MG63 (cell line): ENCODE data around the gene GPR142. TPM values are rescaled to one million over a fixed set of nuclear protein-coding genes. Genes with fewer than 3 reads are reported as not detected.
A peak's percentile ranks its signal among the peaks of the same experiment; 100 is the strongest.
"Not testable (repeated sequence)": the region's sequence is repeated elsewhere in the genome, so short reads cannot be mapped to it uniquely, and the experiment has no call there.

ENCODE experiments used
- DNase-seq: peaks from one replicate; pipeline ENCODE4 v3.0.0-alpha.2; 2020
- H3K27me3 ChIP-seq: fragments of 250-450 bp; sonication (Bioruptor Pico); 2 replicates; pipeline ENCODE4 v1.5.1; 2020; ENCODE audit warnings: mild to moderate bottlenecking, moderate library complexity
- H3K36me3 ChIP-seq: fragments of 250-450 bp; sonication (Bioruptor Pico); 2 replicates; pipeline ENCODE4 v1.5.1; 2020; ENCODE audit warnings: mild to moderate bottlenecking, moderate library complexity
- H3K4me3 ChIP-seq: fragments of 250-450 bp; sonication (Bioruptor Pico); 2 replicates; pipeline ENCODE4 v1.5.1; 2020; ENCODE audit warnings: mild to moderate bottlenecking, moderate library complexity
- H3K9me3 ChIP-seq: fragments of 250-450 bp; sonication (Bioruptor Pico); 2 replicates; pipeline ENCODE4 v1.5.1; 2020; ENCODE audit warnings: mild to moderate bottlenecking, moderate library complexity
- total RNA-seq: library from RNA; depleted of rRNA; stranded (reverse); fragments of >200 nt; shearing (Covaris generic); gene quantifications from 2 replicates; pipeline ENCODE4 v1.2.3, GENCODE V29; 2014; ENCODE audit warnings: low replicate concordance

Gene GPR142
- total RNA-seq, 1 experiment from 2014 or later, result not detected

DNA sequence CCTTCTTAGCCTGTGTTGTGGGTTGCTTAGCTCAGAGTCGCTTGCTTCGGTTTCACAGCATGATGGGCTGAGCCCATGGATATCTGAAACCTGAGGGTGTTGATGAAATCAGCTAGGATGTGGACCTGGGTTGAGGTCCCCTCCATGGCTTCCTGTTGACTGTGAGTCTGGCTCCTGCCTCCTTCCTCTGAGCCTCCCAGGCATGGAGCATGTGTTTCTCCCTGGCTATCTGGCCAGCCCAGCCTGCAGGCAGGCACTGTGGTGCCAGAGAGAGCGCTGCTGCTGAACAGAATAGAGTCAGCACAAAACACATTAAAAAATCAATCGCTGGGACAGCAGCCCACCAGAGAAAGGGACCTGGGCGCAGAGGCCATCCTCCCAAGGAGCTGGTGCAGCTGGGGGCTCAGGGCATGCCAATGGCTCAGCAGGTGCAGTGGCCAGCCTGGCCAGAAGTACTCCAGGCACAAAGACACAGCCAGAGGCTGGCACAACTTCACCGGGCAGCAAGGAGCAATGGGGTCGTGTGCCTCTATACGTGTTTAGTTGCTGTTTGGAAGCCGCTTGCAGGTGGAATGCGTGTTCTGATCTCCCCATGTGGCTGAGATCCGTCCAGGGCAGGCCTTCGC lies 36.3 kb downstream of the GPR142 start:
- H3K27me3 ChIP-seq, result no peaks in the 10 kb centered on the region
- H3K9me3 ChIP-seq, result no peaks in the 10 kb centered on the region
- H3K36me3 ChIP-seq, result no peaks in the 10 kb centered on the region
- H3K4me3 ChIP-seq, result no peak overlapping the region
- no peak for DNase-seq

DNA sequence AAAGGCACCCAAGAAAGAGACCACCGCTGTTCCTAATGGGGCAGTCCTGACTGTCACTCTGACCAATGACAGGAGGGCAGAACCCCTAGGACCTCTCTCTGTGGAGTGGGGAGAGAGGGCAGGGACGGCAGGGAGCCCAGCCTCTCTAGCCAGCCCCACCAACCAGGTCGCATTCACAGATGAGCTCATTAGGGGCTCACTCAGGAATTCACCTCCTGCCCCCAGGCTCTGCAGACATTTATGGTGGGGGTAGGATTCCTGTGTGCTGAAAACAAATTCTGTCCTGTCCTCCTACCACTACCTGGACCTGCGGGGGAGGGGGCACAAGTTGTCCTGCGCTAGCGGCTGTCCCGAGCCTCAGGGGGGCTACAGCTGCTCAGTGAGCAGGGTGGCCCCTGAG lies 36.9 kb downstream of the GPR142 start:
- no peaks in the 10 kb centered on the region for H3K9me3 ChIP-seq
- no peak for DNase-seq
- H3K36me3 ChIP-seq, result no peaks in the 10 kb centered on the region
- H3K4me3 ChIP-seq, result no peak overlapping the region
- no peaks in the 10 kb centered on the region for H3K27me3 ChIP-seq

DNA sequence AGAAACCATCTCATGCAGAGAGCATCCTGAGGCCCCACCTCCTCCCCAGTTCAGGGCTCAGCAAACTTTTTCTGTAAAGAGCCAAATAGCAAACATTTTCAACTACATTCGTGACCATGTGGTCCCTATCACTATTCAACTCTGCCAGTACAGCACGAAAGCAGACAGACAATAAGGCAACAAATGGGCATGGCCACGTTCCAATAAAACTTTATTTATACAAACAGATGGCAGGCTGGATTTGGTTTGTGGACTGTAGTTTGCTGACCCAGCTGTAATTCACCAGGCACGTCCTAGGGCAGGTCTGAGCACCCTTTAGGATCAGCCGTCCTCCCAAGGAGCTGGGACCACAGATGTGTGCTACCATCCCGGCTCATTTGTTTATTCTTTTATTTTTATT lies 37.5 kb downstream of the GPR142 start:
- no peaks in the 10 kb centered on the region for H3K36me3 ChIP-seq

DNA sequence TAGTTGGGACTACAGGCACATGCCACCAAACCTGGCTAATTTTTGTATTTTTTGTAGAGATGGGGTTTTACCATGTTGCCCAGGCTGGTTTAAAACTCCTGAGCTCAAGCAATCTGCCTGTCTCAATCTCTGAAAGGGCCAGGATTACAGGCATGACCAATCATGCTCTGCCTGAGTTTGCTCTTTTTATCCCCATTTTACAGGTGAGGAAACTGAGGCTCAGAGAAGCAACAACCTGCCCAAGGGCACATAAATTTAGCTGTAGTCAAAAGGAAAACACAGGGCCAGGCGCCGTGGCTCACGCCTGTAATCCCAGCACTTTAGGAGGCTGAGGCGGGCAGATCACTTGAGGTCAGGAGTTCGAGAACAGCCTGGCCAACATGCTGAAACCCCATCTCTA lies 38.0 kb downstream of the GPR142 start:
- not testable (repeated sequence) for H3K27me3 ChIP-seq, DNase-seq, H3K9me3 ChIP-seq

More for the DNA sequence above, 37.5 kb downstream of the GPR142 start:
- no peaks in the 10 kb centered on the region for H3K9me3 ChIP-seq
- H3K4me3 ChIP-seq, result no peak overlapping the region
- H3K27me3 ChIP-seq, result no peaks in the 10 kb centered on the region
- DNase-seq, result no peak

DNA sequence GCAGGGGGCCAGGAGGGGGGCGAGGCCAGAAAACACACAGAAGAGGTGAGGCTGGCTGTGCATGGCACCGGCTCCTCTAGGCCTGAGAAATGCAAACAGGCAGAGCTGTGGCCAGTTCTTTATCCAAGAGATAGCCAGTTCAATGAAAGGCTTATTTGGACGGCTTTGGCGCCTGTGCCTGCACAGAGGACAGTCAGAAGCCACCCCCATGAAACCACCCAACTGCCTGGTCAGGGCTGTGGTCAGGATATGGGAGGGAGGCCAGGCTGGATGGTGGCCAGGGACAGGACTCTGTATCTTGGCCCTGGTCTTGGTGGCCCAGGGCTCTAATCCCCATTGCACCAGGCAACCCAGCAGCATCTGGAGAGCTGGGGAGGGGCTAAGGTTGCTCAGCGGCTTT lies 40.1 kb downstream of the GPR142 start:
- Histone ChIP-seq H3K27me3 (no peaks in the 10 kb centered on the region), H3K9me3 (no peaks in the 10 kb centered on the region)
- DNase-seq, result peak; percentile 44

More for the DNA sequence above, 38.0 kb downstream of the GPR142 start:
- not testable (repeated sequence) for H3K4me3 ChIP-seq, H3K36me3 ChIP-seq

DNA sequence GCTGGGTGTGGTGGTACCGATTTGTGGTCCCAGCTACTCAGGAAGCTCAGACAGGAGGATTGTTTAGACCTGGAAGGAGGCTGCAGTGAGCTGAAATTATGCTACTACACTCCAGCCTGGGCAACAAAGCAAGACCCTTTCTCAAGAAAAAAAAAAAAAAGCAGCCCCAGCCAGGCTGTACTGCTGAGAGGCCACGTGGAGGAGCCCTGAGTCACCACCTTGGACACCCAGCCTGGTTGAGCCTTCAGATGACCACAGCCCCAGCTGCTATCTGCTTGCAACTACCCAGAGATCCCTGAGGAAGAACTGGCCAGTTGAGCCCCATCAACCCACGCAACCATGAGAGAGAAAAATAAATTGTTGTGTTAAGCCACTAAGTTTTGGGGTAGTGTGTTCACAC lies 41.0 kb downstream of the GPR142 start:
- DNase-seq, result peak; percentile 75
- H3K27me3 ChIP-seq, result no peaks in the 10 kb centered on the region
- H3K36me3 ChIP-seq, result no peaks in the 10 kb centered on the region
- H3K9me3 ChIP-seq, result no peaks in the 10 kb centered on the region
- H3K4me3 ChIP-seq, result no peak overlapping the region

More for the DNA sequence above, 40.1 kb downstream of the GPR142 start:
- Histone ChIP-seq H3K36me3 (no peaks in the 10 kb centered on the region), H3K4me3 (no peak overlapping the region)

DNA sequence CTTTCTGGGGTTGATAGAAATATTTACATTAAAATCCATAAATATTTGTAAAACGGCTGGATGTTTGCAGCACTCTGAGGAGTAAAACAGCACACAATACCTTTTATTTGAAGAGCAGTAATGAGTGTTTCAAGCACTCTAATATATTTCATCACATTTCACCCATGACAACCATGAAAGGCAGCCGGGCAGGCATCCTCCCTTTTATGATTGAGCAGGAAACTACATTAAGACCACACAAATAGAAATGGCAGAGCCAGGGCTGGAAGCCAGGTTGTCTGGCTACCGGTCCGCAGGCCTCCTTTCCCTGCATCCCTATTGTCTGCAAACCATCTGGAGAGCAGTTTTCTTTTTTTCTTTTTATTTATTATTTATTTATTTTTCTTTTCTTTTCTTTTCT lies 41.5 kb downstream of the GPR142 start:
- no peaks in the 10 kb centered on the region for H3K27me3 ChIP-seq
- H3K9me3 ChIP-seq, result no peaks in the 10 kb centered on the region
- no peaks in the 10 kb centered on the region for H3K36me3 ChIP-seq
- DNase-seq, result no peak
- H3K4me3 ChIP-seq, result no peak overlapping the region

DNA sequence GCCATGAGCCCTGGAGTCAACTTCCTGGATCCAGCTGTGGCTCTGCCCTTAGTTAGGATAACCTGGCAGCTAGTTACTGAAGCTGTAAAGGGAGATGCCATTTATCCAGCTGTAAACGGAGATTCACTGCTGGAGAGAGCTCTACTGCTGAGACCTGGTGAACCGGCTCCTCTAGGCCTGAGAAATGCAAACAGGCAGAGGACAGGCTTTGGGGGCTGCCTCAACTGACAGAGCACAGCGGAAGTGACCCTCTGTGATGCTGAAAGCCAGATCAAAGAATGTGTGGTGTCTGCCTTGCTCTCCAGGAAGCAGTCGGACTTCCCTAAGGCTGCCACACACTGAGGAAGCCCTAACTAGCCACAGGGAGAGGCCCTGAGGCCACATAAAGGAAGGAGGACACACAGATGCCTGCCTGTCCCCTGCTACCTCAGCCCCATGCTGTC lies 42.7 kb downstream of the GPR142 start:
- H3K4me3 ChIP-seq, result no peak overlapping the region
- DNase-seq, result no peak
- no peaks in the 10 kb centered on the region for H3K36me3 ChIP-seq
- H3K9me3 ChIP-seq, result no peaks in the 10 kb centered on the region
- H3K27me3 ChIP-seq, result no peaks in the 10 kb centered on the region

DNA sequence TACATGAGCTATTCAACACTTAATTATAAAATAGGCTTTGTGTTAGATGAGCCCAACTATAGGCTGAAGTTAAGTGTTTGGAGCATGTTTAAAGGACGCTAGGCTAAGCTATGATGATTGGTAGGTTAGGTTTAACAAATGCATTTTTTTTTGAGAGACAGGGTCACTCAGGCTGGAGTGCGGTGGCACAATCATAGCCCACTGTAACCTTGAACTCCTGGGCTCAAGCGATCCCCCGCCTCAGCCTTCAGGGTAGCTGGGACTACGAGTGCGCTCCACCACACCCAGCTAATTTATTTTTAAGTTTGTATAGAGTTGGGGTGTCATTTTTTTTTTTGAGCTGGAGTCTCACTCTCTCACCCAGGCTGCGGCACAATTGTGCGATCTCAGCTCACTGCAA lies 45.3 kb downstream of the GPR142 start:
- DNase-seq, result no peak
- Histone ChIP-seq H3K9me3 (no peaks in the 10 kb centered on the region), H3K36me3 (no peaks in the 10 kb centered on the region), H3K27me3 (no peaks in the 10 kb centered on the region), H3K4me3 (no peak overlapping the region)

DNA sequence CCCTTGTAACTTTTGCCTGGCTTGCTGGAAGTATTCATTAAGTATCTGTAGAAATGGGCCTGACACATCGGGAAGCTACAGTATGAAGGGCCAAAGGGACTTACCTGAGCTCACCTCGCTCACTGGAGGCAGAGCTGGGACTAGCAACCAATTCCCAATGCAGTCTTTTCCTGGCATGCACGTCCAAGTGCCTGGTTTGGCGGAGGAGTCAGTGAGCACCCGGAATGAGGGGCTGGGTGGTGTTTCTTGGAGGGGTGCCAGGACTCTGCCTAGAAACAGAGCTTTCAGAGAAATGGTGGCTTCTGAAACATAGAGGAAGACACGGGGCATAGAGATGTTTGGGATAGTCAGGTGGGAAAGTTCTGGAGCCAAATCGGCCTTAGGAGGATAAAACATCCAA lies 46.2 kb downstream of the GPR142 start:
- Histone ChIP-seq H3K9me3 (no peaks in the 10 kb centered on the region), H3K4me3 (no peak overlapping the region), H3K27me3 (no peaks in the 10 kb centered on the region), H3K36me3 (no peaks in the 10 kb centered on the region)
- DNase-seq, result no peak

DNA sequence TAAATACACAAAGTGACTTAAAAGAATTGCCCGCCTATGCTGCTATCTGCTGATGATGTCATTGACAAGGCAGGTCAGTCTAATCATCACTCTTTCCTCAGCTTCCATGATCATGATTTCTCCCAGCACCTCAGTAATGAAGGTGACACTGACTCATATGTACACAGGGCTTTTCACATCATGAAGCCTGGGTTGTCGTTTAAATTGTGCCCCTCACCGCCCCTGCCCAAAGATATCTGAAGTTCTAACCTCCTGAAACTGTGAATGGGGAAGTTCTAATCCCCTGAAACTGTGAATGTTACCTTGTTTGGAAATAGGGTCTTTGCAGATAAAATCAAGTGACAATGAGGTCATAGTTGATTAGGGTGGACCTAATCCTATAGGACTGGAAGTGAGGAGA lies 47.2 kb downstream of the GPR142 start:
- Histone ChIP-seq H3K9me3 (no peaks in the 10 kb centered on the region), H3K4me3 (no peak overlapping the region), H3K36me3 (no peaks in the 10 kb centered on the region), H3K27me3 (no peaks in the 10 kb centered on the region)
- no peak for DNase-seq

DNA sequence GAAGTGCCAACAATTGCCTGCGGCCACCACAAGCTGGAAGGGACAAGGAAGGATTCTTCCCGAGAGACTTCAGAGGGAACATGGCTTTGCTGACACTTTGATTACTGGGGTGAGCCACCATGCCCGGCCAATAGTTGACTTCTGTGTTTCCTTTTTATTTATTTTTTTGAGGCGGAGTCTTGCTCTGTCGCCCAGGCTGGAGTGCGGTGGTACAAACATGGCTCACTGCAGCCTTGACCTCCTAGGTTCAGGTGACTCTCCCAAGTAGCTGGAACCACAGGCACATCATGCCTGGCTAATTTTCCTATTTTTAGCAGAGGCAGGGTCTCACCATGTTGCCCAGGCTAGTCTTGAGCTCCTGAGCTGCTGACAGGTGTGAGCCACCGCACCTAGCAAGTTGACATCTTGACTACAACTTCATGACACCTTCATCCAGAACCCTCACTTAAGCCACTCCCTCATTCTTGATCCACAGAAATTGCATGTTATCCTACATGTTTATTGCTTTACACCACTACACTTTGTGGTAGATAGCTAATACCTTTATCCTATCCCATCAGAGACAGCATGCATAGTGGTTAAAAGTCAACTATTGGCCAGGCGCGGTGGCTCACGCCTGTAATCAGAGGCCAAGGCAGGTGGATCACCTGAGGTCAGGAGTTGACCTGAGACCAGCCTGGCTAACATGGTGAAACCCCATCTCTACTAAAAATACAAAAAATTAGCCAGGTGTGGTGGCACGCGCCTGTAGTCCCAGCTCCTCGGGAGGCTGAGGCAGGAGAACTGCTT lies 48.5 kb downstream of the GPR142 start:
- H3K36me3 ChIP-seq, result no peaks in the 10 kb centered on the region
- no peak overlapping the region for H3K4me3 ChIP-seq
- no peaks in the 10 kb centered on the region for H3K9me3 ChIP-seq
- no peaks in the 10 kb centered on the region for H3K27me3 ChIP-seq
- DNase-seq, result no peak

DNA sequence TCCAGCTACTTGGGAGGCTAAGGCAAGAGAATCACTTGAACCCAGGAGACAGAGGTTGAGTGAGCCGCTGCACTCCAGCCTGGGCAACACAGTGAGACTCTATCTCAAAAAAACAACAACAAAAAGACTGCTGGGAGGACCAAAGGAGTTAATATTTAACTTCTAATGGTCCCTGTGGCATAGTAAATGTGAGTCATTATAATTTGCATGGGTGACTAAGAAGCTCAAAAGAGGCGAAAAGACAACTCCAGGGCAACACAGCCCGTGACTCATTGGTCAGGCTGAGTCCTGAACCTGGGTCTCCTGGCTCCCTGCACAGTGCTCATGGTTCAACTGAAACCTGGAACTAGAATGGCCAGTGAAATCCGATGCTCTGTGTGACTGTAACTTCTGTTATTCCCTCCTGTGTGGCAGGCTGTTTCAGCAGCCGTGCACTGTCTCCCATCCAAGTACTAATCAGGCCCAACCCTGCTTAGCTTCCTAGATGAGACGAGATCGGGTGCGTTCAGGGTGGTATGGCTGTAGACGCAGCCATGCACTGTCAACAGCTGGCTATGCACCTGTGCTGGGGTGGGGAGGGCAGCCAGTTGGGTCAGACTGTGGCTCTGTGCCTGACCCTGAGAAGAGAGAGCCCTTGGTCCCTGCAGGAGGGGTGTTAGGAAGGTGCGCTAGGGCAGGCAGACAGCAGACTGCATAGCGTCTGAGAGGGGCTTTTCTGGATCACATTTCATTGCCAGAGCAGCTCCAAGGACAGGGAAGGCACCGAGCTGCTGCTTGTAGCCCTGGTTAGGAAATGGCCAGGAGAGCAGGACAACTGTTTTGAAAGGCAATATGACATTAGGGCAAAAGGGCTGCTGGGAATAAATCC lies 50.1 kb downstream of the GPR142 start:
- H3K9me3 ChIP-seq, result no peaks in the 10 kb centered on the region
- H3K27me3 ChIP-seq, result no peaks in the 10 kb centered on the region
- peak; percentile 78 for DNase-seq
- no peak overlapping the region for H3K4me3 ChIP-seq
- no peaks in the 10 kb centered on the region for H3K36me3 ChIP-seq

DNA sequence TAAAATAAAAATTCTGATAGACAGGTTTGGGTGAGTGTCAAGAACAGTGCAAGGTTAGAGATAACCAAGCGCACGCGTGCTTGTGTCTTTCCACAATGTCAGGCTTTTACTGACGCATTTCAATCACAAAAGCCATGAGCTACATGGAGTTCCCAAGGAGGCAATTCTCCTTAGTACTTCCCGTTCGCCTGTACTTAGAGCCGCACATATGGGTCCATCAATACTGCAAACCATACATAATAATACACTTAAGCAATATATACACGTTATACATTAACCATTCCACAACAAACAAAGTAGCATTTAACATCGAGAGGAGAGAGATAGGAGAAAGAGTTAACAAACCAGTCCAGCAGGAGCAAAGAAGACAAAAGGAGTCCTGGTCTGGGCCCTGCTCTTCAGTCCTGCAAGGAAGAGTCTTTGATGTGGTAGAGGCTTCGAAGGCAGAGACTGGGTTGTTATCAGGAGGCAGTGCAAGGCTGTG lies 52.7 kb downstream of the GPR142 start:
- DNase-seq, result no peak
- H3K9me3 ChIP-seq, result 0 out of 2 replicates have a peak, but pooled peaks cover 2% of the 10 kb centered on the region
- H3K4me3 ChIP-seq, result no peak overlapping the region
- no peaks in the 10 kb centered on the region for H3K27me3 ChIP-seq
- H3K36me3 ChIP-seq, result no peaks in the 10 kb centered on the region
